ENCODE data around the gene RASAL3.
"Not testable (repeated sequence)": the region's sequence is repeated elsewhere in the genome, so short reads cannot be mapped to it uniquely, and the experiment has no call there.

Gene RASAL3

GRCh38 chr19:15412832-15413231 lies 51.5 kb downstream of the RASAL3 start:
- no peak for TF ChIP-seq JUND (IDR thresholded peaks at IDR 0.05; ENCODE audit: low read depth)
- in situ Hi-C loops (cut with HindIII; ENCODE audit: low pct_unique_long_range_greater_than_20kb, low sequenced_read_pairs): no loop called here
- no peak for DNase-seq (ENCODE audit: low read depth in 1 of 2, low spot score in 1 of 2)

- DNase-seq (ENCODE audit: low read depth in 1 of 2, low spot score in 1 of 2); in situ Hi-C loops (cut with HindIII; ENCODE audit: low pct_unique_long_range_greater_than_20kb, low sequenced_read_pairs): not testable (repeated sequence)
Observed at GRCh38 chr19:15411351-15411750, 53.0 kb downstream of the RASAL3 start.

- DNase-seq (ENCODE audit: low read depth in 1 of 2, low spot score in 1 of 2): no peak
- TF ChIP-seq JUND (IDR thresholded peaks at IDR 0.05; ENCODE audit: low read depth): no peak
- in situ Hi-C loops (cut with HindIII; ENCODE audit: low pct_unique_long_range_greater_than_20kb, low sequenced_read_pairs): no loop called here
Observed at GRCh38 chr19:15404780-15405211, 59.5 kb downstream of the RASAL3 start.

GRCh38 chr19:15404097-15404779 lies 60.1 kb downstream of the RASAL3 start:
- in situ Hi-C loops (cut with HindIII; ENCODE audit: low pct_unique_long_range_greater_than_20kb, low sequenced_read_pairs): no loop called here
- DNase-seq (ENCODE audit: low read depth in 1 of 2, low spot score in 1 of 2): no peak
- no peak for TF ChIP-seq JUND (IDR thresholded peaks at IDR 0.05; ENCODE audit: low read depth)

GRCh38 chr19:15403151-15403531 lies 61.2 kb downstream of the RASAL3 start:
- DNase-seq (ENCODE audit: low read depth in 1 of 2, low spot score in 1 of 2): no peak
- in situ Hi-C loops (cut with HindIII; ENCODE audit: low pct_unique_long_range_greater_than_20kb, low sequenced_read_pairs): no loop called here
- no peak for TF ChIP-seq JUND (IDR thresholded peaks at IDR 0.05; ENCODE audit: low read depth)

GRCh38 chr19:15402411-15403150 lies 61.8 kb downstream of the RASAL3 start:
- DNase-seq (ENCODE audit: low read depth in 1 of 2, low spot score in 1 of 2): no peak
- in situ Hi-C loops (cut with HindIII; ENCODE audit: low pct_unique_long_range_greater_than_20kb, low sequenced_read_pairs): no loop called here
- no peak for TF ChIP-seq JUND (IDR thresholded peaks at IDR 0.05; ENCODE audit: low read depth)
